ENCODE results near the gene AKR1C8.

DNA sequence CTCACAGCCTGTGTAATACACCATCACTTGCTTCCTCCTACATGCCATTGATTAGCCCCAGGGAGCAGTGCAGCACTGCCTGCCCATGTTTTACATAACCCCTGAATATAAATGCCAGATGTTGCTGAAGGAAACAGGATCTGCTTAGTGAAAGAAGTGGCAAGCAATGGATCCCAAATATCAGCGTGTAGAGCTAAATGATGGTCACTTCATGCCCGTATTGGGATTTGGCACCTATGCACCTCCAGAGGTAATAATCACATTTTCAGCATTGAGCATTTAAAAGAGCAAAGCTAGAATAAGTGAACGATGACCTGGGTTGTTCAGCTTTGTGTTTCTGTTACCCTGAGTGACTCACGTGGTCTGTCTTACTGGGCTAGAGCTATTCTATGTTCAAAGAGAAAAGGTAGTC is 11.8 kb upstream of the AKR1C8 start, which contains the start of gene AKR1C4:
- TF ChIP-seq, protein P1, sequence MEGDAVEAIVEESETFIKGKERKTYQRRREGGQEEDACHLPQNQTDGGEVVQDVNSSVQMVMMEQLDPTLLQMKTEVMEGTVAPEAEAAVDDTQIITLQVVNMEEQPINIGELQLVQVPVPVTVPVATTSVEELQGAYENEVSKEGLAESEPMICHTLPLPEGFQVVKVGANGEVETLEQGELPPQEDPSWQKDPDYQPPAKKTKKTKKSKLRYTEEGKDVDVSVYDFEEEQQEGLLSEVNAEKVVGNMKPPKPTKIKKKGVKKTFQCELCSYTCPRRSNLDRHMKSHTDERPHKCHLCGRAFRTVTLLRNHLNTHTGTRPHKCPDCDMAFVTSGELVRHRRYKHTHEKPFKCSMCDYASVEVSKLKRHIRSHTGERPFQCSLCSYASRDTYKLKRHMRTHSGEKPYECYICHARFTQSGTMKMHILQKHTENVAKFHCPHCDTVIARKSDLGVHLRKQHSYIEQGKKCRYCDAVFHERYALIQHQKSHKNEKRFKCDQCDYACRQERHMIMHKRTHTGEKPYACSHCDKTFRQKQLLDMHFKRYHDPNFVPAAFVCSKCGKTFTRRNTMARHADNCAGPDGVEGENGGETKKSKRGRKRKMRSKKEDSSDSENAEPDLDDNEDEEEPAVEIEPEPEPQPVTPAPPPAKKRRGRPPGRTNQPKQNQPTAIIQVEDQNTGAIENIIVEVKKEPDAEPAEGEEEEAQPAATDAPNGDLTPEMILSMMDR (IDR thresholded peaks at IDR 0.05) = no peak
- no peak for TF ChIP-seq EZH2 (IDR thresholded peaks at IDR 0.05; ENCODE audit: borderline replicate concordance, insufficient read depth, low read depth, low read length, poor library complexity, severe bottlenecking)

All from B cell (primary cell).